Esophagus squamous epithelium (tissue), 4 donors: Measurements from ENCODE around the gene KRT2.

Source experiments
- POLR2A ChIP-seq, 4 donors: fragments of 450-650 bp; IDR thresholded peaks; one replicate each; pipeline ENCODE4 v1.6.1; 2017; ENCODE audit warnings: antibody characterized with exemption in 4 of 4, mild to moderate bottlenecking in 4 of 4, moderate library complexity in 3 of 4
- TF ChIP-seq, protein P1 (sequence below), 6 experiments: fragments of 450-650 bp in 4 of 6; fragments of 200-600 bp in 2 of 6; sonication (generic) in 2 of 6; IDR thresholded peaks; one replicate each; pipeline ENCODE4 v1.5.1; 2016 to 2019; ENCODE audit warnings: antibody characterized with exemption in 6 of 6, mild to moderate bottlenecking in 4 of 6, moderate library complexity in 4 of 6

DNA sequence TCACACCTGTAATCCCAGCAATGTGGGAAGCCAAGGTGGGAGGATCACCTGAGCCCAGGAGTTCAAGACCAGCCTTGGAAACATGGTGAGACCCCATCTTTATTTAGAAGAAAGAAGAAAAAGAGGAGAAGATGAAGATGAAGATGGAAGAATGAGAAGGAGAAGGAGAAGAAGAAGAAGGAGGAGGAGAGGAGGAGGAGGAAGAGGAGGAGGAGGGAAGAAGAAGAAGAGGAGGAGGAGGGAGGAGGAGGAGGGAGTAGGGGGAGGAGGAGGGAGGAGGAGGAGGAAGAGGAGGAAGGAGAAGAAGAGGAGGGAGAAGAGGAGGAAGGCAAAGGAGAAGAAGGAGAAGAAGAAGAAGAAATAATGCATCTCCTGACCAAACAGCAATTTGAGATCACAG, 37.2 kb upstream of the KRT2 start:
- TF ChIP-seq, protein P1, sequence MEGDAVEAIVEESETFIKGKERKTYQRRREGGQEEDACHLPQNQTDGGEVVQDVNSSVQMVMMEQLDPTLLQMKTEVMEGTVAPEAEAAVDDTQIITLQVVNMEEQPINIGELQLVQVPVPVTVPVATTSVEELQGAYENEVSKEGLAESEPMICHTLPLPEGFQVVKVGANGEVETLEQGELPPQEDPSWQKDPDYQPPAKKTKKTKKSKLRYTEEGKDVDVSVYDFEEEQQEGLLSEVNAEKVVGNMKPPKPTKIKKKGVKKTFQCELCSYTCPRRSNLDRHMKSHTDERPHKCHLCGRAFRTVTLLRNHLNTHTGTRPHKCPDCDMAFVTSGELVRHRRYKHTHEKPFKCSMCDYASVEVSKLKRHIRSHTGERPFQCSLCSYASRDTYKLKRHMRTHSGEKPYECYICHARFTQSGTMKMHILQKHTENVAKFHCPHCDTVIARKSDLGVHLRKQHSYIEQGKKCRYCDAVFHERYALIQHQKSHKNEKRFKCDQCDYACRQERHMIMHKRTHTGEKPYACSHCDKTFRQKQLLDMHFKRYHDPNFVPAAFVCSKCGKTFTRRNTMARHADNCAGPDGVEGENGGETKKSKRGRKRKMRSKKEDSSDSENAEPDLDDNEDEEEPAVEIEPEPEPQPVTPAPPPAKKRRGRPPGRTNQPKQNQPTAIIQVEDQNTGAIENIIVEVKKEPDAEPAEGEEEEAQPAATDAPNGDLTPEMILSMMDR (IDR thresholded peaks at IDR 0.05): no peak
- no peak for TF ChIP-seq POLR2A (IDR thresholded peaks at IDR 0.05)
